Superior temporal gyrus (tissue), 1 donor: ENCODE measurements around the gene RPUSD1.
"Not testable (repeated sequence)": the region's sequence is repeated elsewhere in the genome, so short reads cannot be mapped to it uniquely, and the experiment has no call there.

ENCODE experiments used
- DNase-seq: peaks from one replicate; pipeline ENCODE4 v3.0.0-alpha.2; 2016; ENCODE audit errors: extremely low spot score

RPUSD1 gene, protein sequence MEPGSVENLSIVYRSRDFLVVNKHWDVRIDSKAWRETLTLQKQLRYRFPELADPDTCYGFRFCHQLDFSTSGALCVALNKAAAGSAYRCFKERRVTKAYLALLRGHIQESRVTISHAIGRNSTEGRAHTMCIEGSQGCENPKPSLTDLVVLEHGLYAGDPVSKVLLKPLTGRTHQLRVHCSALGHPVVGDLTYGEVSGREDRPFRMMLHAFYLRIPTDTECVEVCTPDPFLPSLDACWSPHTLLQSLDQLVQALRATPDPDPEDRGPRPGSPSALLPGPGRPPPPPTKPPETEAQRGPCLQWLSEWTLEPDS

GRCh38 chr16:787978-788398 is at the start of gene RPUSD1:
Gene RPUSD1 (minus strand): TSS chr16:788381. CDS start chr16:787737, 644 bp downstream.
- DNase-seq = no peak

GRCh38 chr16:836822-837221 is 48.6 kb upstream of the RPUSD1 start:
- not testable (repeated sequence) for DNase-seq

DNA sequence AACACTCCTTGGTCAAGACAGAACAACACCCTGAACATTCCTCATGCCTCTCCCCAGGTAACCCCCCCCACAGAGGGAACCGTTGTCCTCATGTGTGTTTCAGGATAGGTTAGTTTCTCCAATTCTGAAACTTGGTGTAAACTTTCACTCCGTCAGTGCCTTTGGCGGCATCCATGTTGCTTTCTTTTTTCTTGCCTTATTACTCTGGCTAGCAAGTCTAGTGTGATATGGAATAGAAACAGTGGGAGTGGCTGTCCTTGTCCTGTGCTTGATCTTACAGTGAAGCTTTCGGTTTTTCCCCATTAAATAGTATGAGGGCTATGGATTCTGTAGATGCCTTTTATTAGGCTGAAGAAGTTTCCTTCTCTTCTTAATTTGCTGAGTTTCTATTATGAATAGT is 48.0 kb upstream of the RPUSD1 start:
- no peak for DNase-seq

DNA sequence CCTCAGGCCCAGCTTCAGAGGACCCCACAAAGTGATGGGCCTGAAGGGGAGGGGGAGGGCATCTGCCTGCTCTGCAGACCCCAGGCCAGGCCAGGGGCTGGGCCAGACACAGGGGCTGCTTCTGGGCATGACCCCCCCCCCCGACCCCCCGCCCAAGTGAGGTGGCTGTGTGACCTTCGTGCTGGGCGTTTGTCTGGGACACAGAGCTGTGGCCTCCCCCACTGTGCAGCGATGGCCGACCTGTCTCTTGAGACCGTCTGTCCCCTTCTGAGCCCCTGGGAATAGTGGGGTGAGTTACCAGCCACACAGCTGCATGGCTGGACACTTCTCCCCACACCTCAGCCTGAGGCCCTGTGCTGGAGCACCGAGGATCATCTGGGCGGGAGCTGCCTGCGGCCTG is 47.2 kb upstream of the RPUSD1 start:
- DNase-seq = no peak

- DNase-seq = no peak
These were observed 45.2 kb upstream of the RPUSD1 start for GRCh38 chr16:833411-833810.

DNA sequence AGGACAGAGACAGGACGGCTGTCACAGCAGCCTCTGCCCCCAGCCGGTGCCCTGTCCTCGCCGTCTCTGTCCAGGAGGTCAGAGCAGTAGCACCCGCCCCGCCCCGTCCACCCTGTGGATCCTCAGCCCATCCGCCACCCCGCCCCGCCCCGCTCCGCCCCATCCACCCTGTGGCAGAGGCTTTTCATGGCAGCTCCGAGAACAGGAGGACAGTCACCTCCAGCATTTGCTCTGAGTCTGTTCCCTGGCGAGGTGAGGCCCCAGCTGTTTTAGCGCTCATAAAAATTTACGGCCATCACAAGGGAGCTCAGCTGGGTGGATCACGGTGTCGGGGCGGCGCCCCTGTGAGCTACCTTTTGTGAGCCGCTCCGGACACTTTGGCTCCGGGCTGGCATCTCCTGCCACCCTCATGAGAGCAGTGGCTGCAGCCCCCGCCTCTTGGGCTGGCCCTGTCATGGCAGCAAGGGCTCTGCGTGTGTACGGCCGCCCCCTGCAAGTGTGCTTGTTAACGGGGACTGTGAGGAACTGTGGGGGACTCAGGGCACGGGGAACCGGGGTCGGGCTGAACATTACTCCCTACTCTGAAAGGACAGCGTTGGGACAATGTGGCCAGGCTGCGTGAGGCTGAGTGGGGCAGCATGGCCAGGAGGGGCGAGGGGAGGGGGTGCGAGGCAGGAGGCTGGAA is 44.6 kb upstream of the RPUSD1 start:
- DNase-seq = no peak

DNA sequence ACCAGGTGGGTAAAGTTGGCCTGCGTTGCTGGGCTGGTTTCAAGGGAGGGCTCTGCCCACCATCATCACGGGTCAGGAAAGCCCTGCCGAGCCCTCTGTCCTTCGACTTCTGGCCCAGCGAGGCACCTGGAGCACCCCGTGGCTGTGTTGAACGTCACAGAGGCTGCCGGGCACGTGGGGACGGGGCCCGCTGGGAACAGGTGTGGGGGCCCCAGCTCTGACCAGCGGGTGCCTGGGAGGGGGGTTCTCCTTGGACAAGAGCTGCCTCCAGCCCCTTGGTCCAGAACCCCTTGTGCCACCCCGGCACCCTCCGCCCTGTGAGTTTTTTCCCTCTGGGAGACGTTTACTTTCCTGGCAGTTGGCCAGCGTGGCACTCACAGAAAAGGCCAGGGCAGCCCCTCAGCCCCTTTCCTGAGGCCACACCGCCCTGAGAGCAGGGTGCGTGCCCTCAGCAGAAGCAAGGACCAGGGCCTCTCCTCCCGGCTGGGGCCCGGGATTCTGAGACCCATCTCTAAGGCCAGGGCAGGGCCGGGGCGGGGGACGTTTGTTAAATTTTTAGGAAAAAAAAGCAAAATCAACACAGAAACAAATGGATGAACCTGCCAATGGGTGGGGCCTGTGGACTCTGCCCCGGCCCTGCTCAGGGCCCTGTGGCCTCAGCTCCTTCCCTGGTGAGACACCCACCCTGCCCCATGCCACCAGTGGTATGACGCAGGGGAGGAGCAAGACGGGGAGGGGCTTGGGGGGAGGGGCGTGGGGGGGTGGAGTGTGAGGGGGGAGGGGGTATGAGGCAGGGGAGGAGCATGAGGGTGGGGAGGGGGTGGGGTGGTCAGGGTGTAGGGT is 43.6 kb upstream of the RPUSD1 start:
- DNase-seq = no peak

- DNase-seq = no peak
These were observed 42.8 kb upstream of the RPUSD1 start for GRCh38 chr16:830871-831570.

- DNase-seq = no peak
These were observed 42.1 kb upstream of the RPUSD1 start for GRCh38 chr16:830107-830870.

DNA sequence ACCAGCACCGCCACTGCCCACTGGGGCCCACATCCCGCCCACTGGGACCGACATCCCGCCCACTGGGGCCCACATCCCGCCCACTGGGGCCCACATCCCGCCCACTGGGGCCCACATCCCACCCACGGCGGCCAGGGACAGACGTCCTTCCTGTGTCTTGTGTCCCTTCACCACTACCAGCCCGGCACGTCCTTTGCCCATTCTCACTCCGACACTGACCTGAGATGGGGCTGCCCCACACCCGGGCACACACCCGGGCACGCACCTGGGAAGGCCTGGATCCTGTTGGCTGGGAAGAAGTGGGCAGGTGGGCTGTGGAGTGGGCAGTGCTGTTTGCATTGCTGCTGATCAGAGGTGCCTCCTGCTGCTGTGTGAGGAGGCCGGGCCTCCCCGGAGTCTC is 40.7 kb upstream of the RPUSD1 start:
- DNase-seq = no peak

DNA sequence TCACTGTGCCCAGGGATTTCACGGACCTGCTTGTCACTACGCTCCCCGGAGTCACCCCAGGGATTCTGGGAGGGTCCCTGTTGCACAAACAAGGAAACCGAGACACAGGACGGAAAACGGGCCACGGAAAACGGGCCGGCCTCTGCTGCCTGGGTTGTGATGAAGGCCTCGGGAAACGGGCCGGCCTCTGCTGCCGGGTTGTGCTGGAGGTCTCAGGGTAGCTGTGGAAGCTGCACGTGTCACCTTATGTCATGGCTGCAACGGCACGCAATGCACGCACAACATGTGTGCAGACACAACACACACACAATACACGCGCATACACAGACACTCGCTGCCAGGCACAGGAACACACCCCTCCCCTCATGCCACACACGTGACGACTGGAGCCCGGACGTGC is 39.3 kb upstream of the RPUSD1 start:
- no peak for DNase-seq

DNA sequence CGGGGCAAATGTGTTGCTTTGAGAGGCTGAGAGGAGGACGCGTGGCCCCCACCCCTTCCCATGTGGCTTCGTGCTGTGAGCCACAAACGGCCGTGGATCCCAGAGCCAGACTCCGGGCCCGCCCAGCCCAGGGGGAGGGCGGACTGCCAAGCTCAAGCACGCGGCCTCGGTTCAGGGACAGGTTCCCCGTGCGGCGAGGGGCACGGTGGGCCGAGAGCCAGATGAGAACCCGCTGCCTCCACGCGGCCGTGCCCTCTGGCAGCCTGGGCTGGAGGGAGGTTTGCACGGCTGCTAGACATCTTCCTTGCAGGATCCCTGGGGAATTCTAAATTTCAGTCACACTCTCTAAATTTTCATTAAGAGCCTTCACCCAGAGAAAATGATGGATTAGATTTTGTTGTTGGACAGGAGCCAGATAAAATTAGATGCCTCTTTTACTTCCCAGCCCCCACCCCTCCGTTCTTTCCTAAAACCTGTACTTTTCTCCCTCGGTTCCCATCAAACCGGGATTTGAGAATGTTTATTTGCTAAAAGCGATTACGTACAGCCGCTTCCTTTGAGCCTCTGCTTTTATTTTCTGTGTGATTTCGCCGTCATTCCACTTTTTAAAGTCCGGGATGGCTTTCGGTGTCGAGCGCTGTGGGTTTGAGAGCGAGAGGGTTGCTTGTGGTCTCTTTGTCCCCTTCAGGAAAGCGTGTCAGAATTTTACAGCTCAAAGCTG is 37.3 kb upstream of the RPUSD1 start:
- no peak for DNase-seq

DNA sequence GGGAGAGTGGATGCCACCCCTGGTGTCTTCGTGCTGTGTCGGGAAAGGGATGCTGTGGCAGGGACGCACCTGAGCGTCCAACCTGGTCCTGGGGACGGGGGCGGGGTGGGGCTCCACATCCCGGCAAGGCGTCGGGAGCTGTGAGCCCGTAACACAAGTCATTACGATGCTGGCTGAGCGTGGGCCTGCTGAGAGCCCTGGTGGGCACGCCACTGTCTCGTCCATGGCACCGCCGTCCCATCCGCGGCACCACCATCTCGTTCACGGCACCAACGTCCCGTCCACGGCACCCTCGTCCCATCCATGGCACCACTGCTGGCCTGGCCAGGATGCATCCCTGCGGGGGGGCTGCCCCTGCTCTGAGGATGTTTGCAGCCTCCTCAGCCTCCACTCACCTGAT is 36.4 kb upstream of the RPUSD1 start:
- DNase-seq = no peak

GRCh38 chr16:824194-824593 is 36.0 kb upstream of the RPUSD1 start:
- no peak for DNase-seq

- DNase-seq = no peak
These were observed 34.7 kb upstream of the RPUSD1 start for GRCh38 chr16:822909-823297.

DNA sequence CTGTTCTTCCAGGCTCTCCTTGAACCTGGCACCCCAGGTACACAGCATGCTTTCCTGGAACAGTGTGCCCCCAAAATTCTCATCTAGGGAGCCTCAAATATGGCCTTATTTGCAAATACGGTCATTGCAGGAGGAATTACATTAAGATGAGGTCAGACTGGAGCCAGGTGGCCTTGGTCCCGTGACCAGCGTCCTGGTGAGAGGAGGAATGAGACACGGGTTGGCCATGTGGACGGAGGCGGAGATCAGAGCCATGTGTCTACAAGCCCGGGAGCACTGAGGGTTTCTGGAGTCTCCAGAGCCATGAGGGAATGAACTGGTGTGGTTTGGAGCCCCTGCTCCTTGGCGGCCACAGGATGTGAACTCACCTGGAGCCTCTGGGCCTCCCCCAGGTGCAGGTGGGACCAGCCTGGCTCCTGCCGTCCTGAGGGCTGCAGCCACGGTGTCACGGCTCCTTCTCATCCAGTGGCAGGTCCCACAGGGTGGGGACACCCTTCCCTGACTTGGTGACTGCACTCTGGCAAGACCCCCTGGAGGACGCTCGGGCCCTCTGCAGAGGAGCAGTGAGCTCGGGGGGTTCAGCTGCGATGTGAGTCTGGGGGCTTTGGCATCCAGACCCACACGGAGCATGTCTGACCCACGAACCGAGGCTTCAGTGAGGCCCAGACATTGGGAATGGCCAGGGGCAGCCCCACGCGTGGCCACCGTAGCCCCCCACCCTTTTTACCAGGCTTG is 34.2 kb upstream of the RPUSD1 start:
- DNase-seq = no peak

GRCh38 chr16:821751-822150 is 33.6 kb upstream of the RPUSD1 start:
- DNase-seq = no peak

- no peak for DNase-seq
These were observed 32.6 kb upstream of the RPUSD1 start for GRCh38 chr16:820748-821147.

- not testable (repeated sequence) for DNase-seq
These were observed 31.8 kb upstream of the RPUSD1 start for GRCh38 chr16:820044-820408.
